HEK293T (cell line): ENCODE results near the gene PDIA5.

Source experiments
- BHLHE40 ChIP-seq: fragments of 450-650 bp; IDR thresholded peaks from 2 replicates; pipeline ENCODE4 v1.6.1; 2016; ENCODE audit warnings: mild to moderate bottlenecking, moderate library complexity, borderline replicate concordance
- CTBP1 ChIP-seq: fragments of 450-650 bp; IDR thresholded peaks from 2 replicates; pipeline ENCODE4 v1.6.1; 2016; ENCODE audit warnings: borderline replicate concordance
- ELF4 ChIP-seq: fragments of 450-650 bp; IDR thresholded peaks from 2 replicates; pipeline ENCODE4 v1.6.1; 2017; ENCODE audit warnings: antibody characterized with exemption
- FOXA1 ChIP-seq: fragments of 450-650 bp; IDR thresholded peaks from 2 replicates; pipeline ENCODE4 v1.6.1; 2016; ENCODE audit warnings: mild to moderate bottlenecking
- FOXK2 ChIP-seq: fragments of 450-650 bp; IDR thresholded peaks from 2 replicates; pipeline ENCODE4 v1.6.1; 2016; ENCODE audit warnings: mild to moderate bottlenecking
- FOXM1 ChIP-seq: fragments of 450-650 bp; IDR thresholded peaks from 2 replicates; pipeline ENCODE4 v1.6.1; 2017; ENCODE audit warnings: mild to moderate bottlenecking, borderline replicate concordance
- HDGF ChIP-seq: fragments of 450-650 bp; IDR thresholded peaks from 2 replicates; pipeline ENCODE4 v1.6.1; 2017; ENCODE audit warnings: antibody characterized with exemption, borderline replicate concordance
- L3MBTL2 ChIP-seq: fragments of 450-650 bp; conservative IDR thresholded peaks from 2 replicates; pipeline ENCODE4 v1.6.1; 2016; ENCODE audit warnings: mild to moderate bottlenecking
- SP1 ChIP-seq: fragments of 450-650 bp; IDR thresholded peaks from 2 replicates; pipeline ENCODE4 v1.6.1; 2017
- SUZ12 ChIP-seq: fragments of 450-650 bp; IDR thresholded peaks from 2 replicates; pipeline ENCODE4 v1.6.1; 2016; ENCODE audit warnings: mild to moderate bottlenecking
- TARDBP ChIP-seq: fragments of 450-650 bp; IDR thresholded peaks from 2 replicates; pipeline ENCODE4 v1.6.1; 2016
- ZNF384 ChIP-seq: fragments of 450-650 bp; IDR thresholded peaks from 2 replicates; pipeline ENCODE4 v1.6.1; 2016
- TF ChIP-seq, protein P1 (sequence below): fragments of 450-650 bp; IDR thresholded peaks from 2 replicates; pipeline ENCODE4 v1.6.1; 2016

DNA sequence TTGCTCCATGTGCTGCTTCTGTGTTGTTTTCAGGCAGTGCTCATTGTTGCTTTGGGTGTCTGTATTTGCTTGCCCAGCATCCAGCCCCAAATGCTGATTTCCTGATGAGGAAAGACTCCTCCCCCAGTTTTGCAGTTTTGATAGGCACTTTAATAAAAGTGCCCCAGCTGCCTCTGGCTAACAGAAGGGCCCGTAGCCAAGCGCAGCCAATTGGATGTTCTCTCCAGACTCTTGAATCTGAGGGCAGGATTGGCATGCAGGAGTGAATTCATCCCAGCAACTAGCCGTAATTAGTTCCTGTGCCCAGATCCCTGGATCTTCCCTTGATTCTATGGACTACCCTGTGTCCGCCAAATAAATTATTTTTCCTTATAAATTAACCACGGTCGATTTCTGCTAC is 24.4 kb upstream of the PDIA5 start:
- TF ChIP-seq BHLHE40 (no peak), SP1 (no peak), CTBP1 (no peak), FOXA1 (no peak), HDGF (no peak), SUZ12 (no peak), TARDBP (no peak), FOXM1 (no peak), L3MBTL2 (no peak), ELF4 (no peak), ZNF384 (no peak), FOXK2 (no peak)
- TF ChIP-seq, protein P1, sequence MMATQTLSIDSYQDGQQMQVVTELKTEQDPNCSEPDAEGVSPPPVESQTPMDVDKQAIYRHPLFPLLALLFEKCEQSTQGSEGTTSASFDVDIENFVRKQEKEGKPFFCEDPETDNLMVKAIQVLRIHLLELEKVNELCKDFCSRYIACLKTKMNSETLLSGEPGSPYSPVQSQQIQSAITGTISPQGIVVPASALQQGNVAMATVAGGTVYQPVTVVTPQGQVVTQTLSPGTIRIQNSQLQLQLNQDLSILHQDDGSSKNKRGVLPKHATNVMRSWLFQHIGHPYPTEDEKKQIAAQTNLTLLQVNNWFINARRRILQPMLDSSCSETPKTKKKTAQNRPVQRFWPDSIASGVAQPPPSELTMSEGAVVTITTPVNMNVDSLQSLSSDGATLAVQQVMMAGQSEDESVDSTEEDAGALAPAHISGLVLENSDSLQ, result no peak
